Measurements from ENCODE around the gene SPTBN5. TPM values are rescaled to one million over a fixed set of nuclear protein-coding genes. Genes with fewer than 3 reads are reported as not detected.
"Not testable (repeated sequence)": the region's sequence is repeated elsewhere in the genome, so short reads cannot be mapped to it uniquely, and the experiment has no call there.

SPTBN5 gene
- total RNA-seq, 2 donors from 2014 or later: 1.9 to 2.2 TPM

- peak overlapping the region; percentile 36 for H3K4me3 Mint-ChIP-seq
- peak; percentile 40 for ATAC-seq
- not testable (repeated sequence) for DNase-seq; H3K9me3 ChIP-seq (ENCODE audit: control insufficient read depth, low read length, poor library complexity, severe bottlenecking); H3K36me3 Mint-ChIP-seq (ENCODE audit: low read depth); H3K27me3 Mint-ChIP-seq
- H3K4me1 Mint-ChIP-seq: peaks cover 48% of the 10 kb centered on the region
- peak overlapping the region; percentile 78 for H3K27ac Mint-ChIP-seq
These were observed 62.6 kb downstream of the SPTBN5 start for GRCh38 chr15:41831291-41831690.

DNA sequence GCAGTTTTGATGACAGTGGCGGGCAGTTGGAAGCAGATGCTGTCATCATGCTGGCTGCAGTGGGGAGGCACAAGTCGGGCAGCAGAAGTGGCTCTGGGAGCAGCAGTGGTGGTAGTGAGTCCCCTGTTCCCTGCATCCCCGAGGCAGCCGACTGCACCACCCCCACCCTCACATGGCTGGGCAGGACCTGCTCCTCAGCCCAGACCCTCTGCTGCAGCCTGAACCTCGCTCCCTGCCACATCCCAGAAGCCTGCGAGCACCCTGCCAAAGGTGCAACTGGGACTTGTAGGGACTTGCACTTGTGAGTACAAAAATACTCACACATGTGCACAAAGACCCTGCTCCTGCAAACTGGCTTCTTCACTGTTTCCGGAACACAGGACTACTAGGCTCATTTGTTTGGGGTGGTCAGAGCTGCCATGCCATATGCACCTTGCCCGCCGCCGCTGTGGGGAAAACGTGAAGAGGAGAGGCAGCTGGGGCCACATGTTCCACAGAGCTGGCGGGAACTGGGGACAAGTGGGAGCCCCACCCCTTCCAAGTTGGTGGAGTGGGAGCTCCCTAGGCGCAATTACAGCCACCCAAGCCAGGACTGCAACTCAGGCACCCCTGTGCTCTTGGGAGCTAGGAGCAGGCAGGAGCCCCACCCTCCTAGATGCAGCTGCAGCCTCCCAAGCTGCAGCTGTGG, 63.8 kb downstream of the SPTBN5 start:
- ATAC-seq (no peak), DNase-seq (no peak)
- no peaks in the 10 kb centered on the region for H3K27me3 Mint-ChIP-seq
- no peaks in the 10 kb centered on the region for H3K9me3 ChIP-seq (ENCODE audit: control insufficient read depth, low read length, poor library complexity, severe bottlenecking)
- H3K4me1 Mint-ChIP-seq: peaks cover 45% of the 10 kb centered on the region
- no peak overlapping the region for H3K27ac Mint-ChIP-seq
- no peaks in the 10 kb centered on the region for H3K36me3 Mint-ChIP-seq (ENCODE audit: low read depth)
- H3K4me3 Mint-ChIP-seq: no peak overlapping the region

- H3K9me3 ChIP-seq (ENCODE audit: control insufficient read depth, low read length, poor library complexity, severe bottlenecking): no peaks in the 10 kb centered on the region
- Mint-ChIP-seq H3K4me1 (peaks cover 42% of the 10 kb centered on the region), H3K27ac (peak overlapping the region; percentile 96), H3K36me3 (ENCODE audit: low read depth) (no peaks in the 10 kb centered on the region), H3K4me3 (peak overlapping the region; percentile 100), H3K27me3 (no peaks in the 10 kb centered on the region)
- ATAC-seq: no peak
- DNase-seq: no peak
These were observed 65.1 kb downstream of the SPTBN5 start for GRCh38 chr15:41828807-41829141.

DNA sequence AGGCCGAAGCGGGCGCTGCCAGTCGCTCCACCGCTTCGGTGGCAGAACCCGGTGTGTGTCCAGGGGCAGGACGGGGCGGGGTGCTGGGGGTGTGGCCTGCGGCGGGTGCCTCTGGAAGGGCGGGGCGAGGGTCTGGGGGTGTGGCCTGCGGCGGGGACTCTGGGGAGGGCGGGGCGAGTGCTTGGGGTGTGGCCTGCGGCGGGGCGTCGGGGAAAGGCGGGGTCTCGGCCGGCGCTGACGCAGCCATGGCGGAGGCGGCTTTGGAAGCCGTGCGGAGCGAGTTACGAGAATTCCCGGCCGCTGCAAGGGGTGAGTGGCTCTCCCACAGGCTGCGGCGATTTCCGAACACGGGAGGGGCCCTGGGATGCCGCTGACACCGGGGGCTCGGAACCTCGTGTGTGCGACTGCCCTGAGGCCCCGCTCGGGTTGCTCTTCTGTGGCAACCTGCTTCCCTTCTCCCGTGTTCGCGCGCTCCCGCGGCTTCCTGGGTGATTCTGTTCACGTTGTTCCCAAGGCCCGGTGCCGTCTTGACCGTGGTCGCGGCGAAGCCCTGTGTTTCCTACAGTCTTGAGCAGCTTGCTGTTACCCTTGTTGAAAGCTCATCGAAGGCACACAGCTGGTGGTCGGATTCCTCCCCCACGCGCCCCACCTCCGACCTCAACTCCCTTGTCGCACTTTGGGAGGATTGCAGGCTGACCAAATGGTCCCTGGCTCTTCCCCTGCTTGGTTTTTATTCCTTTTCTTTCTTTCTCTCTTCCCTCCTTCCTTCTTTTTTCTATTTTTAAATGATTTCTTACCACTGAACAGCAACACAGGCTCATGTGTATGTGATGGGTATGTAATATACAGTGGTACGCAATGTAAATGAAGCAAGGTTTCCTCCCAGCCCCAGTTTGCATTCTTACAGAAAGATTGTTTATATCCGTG, 65.7 kb downstream of the SPTBN5 start, which contains the start of gene JMJD7:
TSS of gene JMJD7 (plus strand) at position 213 of the 927 bp plus-strand sequence. CDS start at position 246, 33 bp downstream.
- Mint-ChIP-seq H3K4me3 (peak within 1 kb of the TSS; percentile 100), H3K27me3 (no peaks in the 10 kb centered on the region), H3K27ac (peak within 1 kb of the TSS; percentile 96), H3K4me1 (peaks cover 38% of the 10 kb centered on the region), H3K36me3 (ENCODE audit: low read depth) (no peaks in the 10 kb centered on the region)
- DNase-seq (peak; percentile 94 to 99 (median 95)), ATAC-seq (peak; percentile 95)
- no peaks in the 10 kb centered on the region for H3K9me3 ChIP-seq (ENCODE audit: control insufficient read depth, low read length, poor library complexity, severe bottlenecking)

GRCh38 chr15:41827290-41827879, 66.5 kb downstream of the SPTBN5 start:
- DNase-seq (peak; percentile 15 to 46 (median 46)), ATAC-seq (peak; percentile 10)
- H3K4me3 Mint-ChIP-seq: peak overlapping the region; percentile 100
- H3K4me1 Mint-ChIP-seq: peaks cover 32% of the 10 kb centered on the region
- peak overlapping the region; percentile 96 for H3K27ac Mint-ChIP-seq
- H3K36me3 Mint-ChIP-seq (ENCODE audit: low read depth): no peaks in the 10 kb centered on the region
- no peaks in the 10 kb centered on the region for H3K9me3 ChIP-seq (ENCODE audit: control insufficient read depth, low read length, poor library complexity, severe bottlenecking)
- H3K27me3 Mint-ChIP-seq: no peaks in the 10 kb centered on the region

- H3K9me3 ChIP-seq (ENCODE audit: control insufficient read depth, low read length, poor library complexity, severe bottlenecking): no peaks in the 10 kb centered on the region
- Mint-ChIP-seq H3K27ac (peak overlapping the region; percentile 89), H3K4me1 (peaks cover 22% of the 10 kb centered on the region), H3K4me3 (peak overlapping the region; percentile 86), H3K27me3 (no peaks in the 10 kb centered on the region), H3K36me3 (ENCODE audit: low read depth) (no peaks in the 10 kb centered on the region)
- ATAC-seq: no peak
- DNase-seq: no peak
These were observed 68.0 kb downstream of the SPTBN5 start for GRCh38 chr15:41825572-41826535.

GRCh38 chr15:41825145-41825544, 68.7 kb downstream of the SPTBN5 start:
- peaks cover 20% of the 10 kb centered on the region for H3K4me1 Mint-ChIP-seq
- H3K27ac Mint-ChIP-seq: no peak overlapping the region
- no peaks in the 10 kb centered on the region for H3K27me3 Mint-ChIP-seq
- H3K36me3 Mint-ChIP-seq (ENCODE audit: low read depth): no peaks in the 10 kb centered on the region
- ATAC-seq (no peak), DNase-seq (no peak)
- H3K9me3 ChIP-seq (ENCODE audit: control insufficient read depth, low read length, poor library complexity, severe bottlenecking): no peaks in the 10 kb centered on the region
- H3K4me3 Mint-ChIP-seq: no peak overlapping the region

DNA sequence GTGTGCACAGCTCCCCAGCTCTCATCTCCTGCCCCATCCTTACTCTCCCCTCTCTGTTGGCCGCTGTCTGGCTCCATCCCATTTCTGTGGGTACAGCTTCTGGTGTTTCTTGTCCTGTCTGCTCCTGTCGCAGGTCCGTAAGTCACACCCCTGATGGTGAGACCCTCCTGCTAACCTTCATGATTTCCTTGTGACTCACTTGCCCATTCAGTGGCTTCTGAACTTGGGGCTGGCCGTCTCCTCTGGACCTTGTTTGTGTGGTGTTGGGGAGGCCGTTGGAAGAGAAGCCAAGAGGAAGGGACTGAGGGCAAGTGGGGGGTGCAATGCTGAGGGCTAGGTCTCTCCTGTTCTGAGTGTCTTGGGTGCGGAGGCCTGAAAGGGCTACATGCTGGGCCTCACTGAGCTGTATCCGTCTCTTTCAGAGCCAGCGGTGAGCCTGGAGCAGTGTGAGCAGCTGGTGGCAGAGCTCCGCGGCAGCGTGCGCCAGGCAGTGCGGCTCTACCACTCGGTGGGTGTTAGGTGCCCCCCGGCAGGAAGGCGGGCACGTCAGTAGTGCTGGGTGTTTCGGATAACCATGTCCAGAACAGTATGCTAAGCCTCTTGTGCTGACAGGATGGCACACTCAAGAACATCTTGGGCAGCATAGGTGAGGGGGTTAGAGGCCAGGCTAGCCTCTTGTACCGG, 69.6 kb downstream of the SPTBN5 start:
- Mint-ChIP-seq H3K4me1 (peaks cover 18% of the 10 kb centered on the region), H3K4me3 (no peak overlapping the region), H3K36me3 (ENCODE audit: low read depth) (peaks cover 4% of the 10 kb centered on the region), H3K27me3 (no peaks in the 10 kb centered on the region), H3K27ac (peak overlapping the region; percentile 14)
- ATAC-seq (no peak), DNase-seq (no peak)
- H3K9me3 ChIP-seq (ENCODE audit: control insufficient read depth, low read length, poor library complexity, severe bottlenecking): no peaks in the 10 kb centered on the region

DNA sequence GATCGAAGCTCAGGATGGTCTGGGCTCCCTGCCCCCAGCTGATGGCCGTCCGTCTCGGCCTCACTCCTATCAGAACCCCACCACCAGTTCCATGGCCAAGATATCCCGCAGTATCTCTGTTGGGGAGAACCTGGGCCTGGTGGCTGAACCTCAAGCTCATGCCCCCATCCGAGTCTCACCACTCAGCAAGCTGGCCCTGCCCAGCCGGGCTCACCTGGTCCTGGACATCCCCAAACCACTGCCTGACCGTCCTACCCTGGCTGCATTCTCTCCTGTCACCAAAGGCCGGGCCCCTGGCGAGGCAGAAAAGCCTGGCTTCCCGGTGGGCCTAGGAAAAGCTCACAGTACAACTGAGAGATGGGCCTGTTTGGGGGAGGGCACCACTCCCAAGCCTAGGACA, 70.4 kb downstream of the SPTBN5 start:
- Mint-ChIP-seq H3K27ac (peak overlapping the region; percentile 14), H3K36me3 (ENCODE audit: low read depth) (peaks cover 4% of the 10 kb centered on the region), H3K4me3 (no peak overlapping the region), H3K27me3 (no peaks in the 10 kb centered on the region), H3K4me1 (peaks cover 12% of the 10 kb centered on the region)
- DNase-seq (no peak), ATAC-seq (no peak)
- H3K9me3 ChIP-seq (ENCODE audit: control insufficient read depth, low read length, poor library complexity, severe bottlenecking): no peaks in the 10 kb centered on the region

DNA sequence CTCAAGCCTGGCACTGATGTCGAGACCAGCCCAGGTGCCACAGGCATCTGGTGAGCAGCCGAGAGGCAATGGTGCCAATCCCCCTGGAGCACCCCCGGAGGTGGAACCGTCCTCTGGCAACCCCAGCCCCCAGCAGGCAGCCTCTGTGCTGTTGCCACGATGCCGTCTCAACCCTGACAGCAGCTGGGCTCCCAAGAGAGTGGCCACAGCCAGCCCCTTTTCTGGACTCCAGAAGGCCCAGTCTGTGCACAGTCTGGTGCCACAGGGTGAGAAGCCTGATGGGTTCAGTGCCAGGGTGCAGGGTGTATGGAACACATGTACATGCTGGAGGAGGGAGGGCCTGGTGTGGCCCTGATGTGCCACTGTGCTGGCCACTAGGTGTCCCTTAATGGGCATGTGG, 70.9 kb downstream of the SPTBN5 start:
- H3K36me3 Mint-ChIP-seq (ENCODE audit: low read depth): peaks cover 4% of the 10 kb centered on the region
- H3K9me3 ChIP-seq (ENCODE audit: control insufficient read depth, low read length, poor library complexity, severe bottlenecking): no peaks in the 10 kb centered on the region
- ATAC-seq (no peak), DNase-seq (no peak)
- H3K4me3 Mint-ChIP-seq: no peak overlapping the region
- H3K27me3 Mint-ChIP-seq: no peaks in the 10 kb centered on the region
- H3K4me1 Mint-ChIP-seq: peaks cover 10% of the 10 kb centered on the region
- peak overlapping the region; percentile 53 for H3K27ac Mint-ChIP-seq

- Mint-ChIP-seq H3K4me1 (peaks cover 6% of the 10 kb centered on the region), H3K27ac (peak overlapping the region; percentile 53), H3K36me3 (ENCODE audit: low read depth) (peaks cover 4% of the 10 kb centered on the region), H3K4me3 (no peak overlapping the region), H3K27me3 (no peaks in the 10 kb centered on the region)
- H3K9me3 ChIP-seq (ENCODE audit: control insufficient read depth, low read length, poor library complexity, severe bottlenecking): no peaks in the 10 kb centered on the region
- no peak for ATAC-seq
- no peak for DNase-seq
These were observed 71.4 kb downstream of the SPTBN5 start for GRCh38 chr15:41822471-41822870.

DNA sequence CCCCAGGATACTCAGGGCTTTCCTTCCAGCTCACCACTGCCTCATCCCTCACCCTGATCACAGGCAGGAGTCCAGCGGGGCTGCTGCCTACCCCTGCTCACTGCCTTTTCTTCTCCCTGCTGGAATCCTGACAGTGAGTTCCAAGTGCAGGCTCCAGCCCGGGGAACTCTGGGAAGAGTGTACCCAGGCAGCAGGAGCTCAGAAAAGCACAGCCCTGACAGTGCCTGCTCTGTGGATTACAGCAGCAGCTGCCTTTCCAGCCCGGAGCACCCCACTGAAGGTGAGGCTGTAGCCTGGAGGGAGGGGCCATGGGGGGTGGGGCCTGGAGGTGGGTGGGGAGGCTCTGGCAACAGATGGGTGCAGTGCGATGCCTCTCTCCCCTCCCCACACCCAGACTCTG, 72.0 kb downstream of the SPTBN5 start:
- ATAC-seq (no peak), DNase-seq (no peak)
- Mint-ChIP-seq H3K27ac (no peak overlapping the region), H3K4me1 (peaks cover 6% of the 10 kb centered on the region), H3K27me3 (no peaks in the 10 kb centered on the region), H3K4me3 (no peak overlapping the region), H3K36me3 (ENCODE audit: low read depth) (peaks cover 4% of the 10 kb centered on the region)
- no peaks in the 10 kb centered on the region for H3K9me3 ChIP-seq (ENCODE audit: control insufficient read depth, low read length, poor library complexity, severe bottlenecking)
